Measurements from ENCODE around the gene PEX14. TPM values are rescaled to one million over a fixed set of nuclear protein-coding genes. Genes with fewer than 3 reads are reported as not detected.

The PEX14 gene
- total RNA-seq, 1 experiment from 2014 or later: 29.3 TPM

- TF ChIP-seq CTCF (IDR thresholded peaks at IDR 0.05 in 2 of 3, conservative IDR thresholded peaks at IDR 0.05 in 1 of 3; ENCODE audit: borderline replicate concordance in 1 of 3, insufficient read depth in 1 of 3, low read depth in 2 of 3, low read length in 2 of 3): no peak
- no peak for TF ChIP-seq ZNF274 (IDR thresholded peaks at IDR 0.05; ENCODE audit: low read depth, low read length)
- TF ChIP-seq EZH2phosphoT487 (IDR thresholded peaks at IDR 0.05; ENCODE audit: borderline replicate concordance): no peak
- TF ChIP-seq MAX (IDR thresholded peaks at IDR 0.05): no peak
- no peak for TF ChIP-seq POLR2AphosphoS5 (IDR thresholded peaks at IDR 0.05; ENCODE audit: low read depth, low read length)
- no peak for TF ChIP-seq SIN3A (IDR thresholded peaks at IDR 0.05; ENCODE audit: low read depth)
- no peak for TF ChIP-seq SRF (IDR thresholded peaks at IDR 0.05; ENCODE audit: low read depth)
- no peak for TF ChIP-seq FOSL1 (IDR thresholded peaks at IDR 0.05; ENCODE audit: low read depth)
- TF ChIP-seq ATF3 (IDR thresholded peaks at IDR 0.05): no peak
- no peak for TF ChIP-seq CBX3 (IDR thresholded peaks at IDR 0.05; ENCODE audit: low read depth)
- TF ChIP-seq SP1 (IDR thresholded peaks at IDR 0.05; ENCODE audit: low read depth): no peak
- TF ChIP-seq ELF1 (IDR thresholded peaks at IDR 0.05; ENCODE audit: borderline replicate concordance, low read depth): no peak
- no peak for TF ChIP-seq RAD21 (IDR thresholded peaks at IDR 0.05; ENCODE audit: low read depth)
- RAD21 ChIA-PET (ENCODE audit: low non-redundant PET in 1 of 2, low total read pairs in 2 of 2, uncharacterized antibody in 2 of 2, unreplicated experiment in 2 of 2): no interaction called here
- CTCF ChIA-PET: no interaction called here
- ATAC-seq: no peak
- H3K9me3 ChIP-seq (ENCODE audit: control insufficient read depth in 1 of 2, insufficient read depth in 1 of 2, low read depth in 1 of 2, low read length in 2 of 2): no peaks in the 10 kb centered on the region
- POLR2A ChIA-PET: no interaction called here
- H3K36me3 ChIP-seq (ENCODE audit: control insufficient read depth in 1 of 2, insufficient read depth in 2 of 2, low read length in 2 of 2): no peaks in the 10 kb centered on the region
- no peak overlapping the region for H3K9ac ChIP-seq (ENCODE audit: low read length)
- intact Hi-C loops (cut with micrococcal nuclease): no loop called here
- H2AFZ ChIP-seq (ENCODE audit: low read depth, low read length, poor library complexity, severe bottlenecking): no peak overlapping the region
- no peaks in the 10 kb centered on the region for H4K20me1 ChIP-seq (ENCODE audit: insufficient read depth)
- H3K79me2 ChIP-seq (ENCODE audit: insufficient read depth, low read length): no peaks in the 10 kb centered on the region
- peaks cover 0 to 10% of the 10 kb centered on the region in 2 experiments; a peak in 1 of 4 replicates for H3K4me1 ChIP-seq (ENCODE audit: control insufficient read depth in 1 of 2, insufficient read depth in 2 of 2, low read length in 2 of 2)
- DNase-seq (ENCODE audit: low read depth, low spot score): no peak
- no peak overlapping the region for H3K27ac ChIP-seq (ENCODE audit: low read depth, low read length)
- BruUV-seq (replicated peaks): no TSS peak
- no peaks in the 10 kb centered on the region for H3K9me2 ChIP-seq (ENCODE audit: insufficient read depth)
- H3K27me3 ChIP-seq (ENCODE audit: insufficient read depth, low read length): no peaks in the 10 kb centered on the region
- H3K4me3 ChIP-seq (replicated peaks in 1 of 2; ENCODE audit: low read depth in 1 of 2, low read length in 2 of 2): no peak overlapping the region
- H3K4me2 ChIP-seq (ENCODE audit: low read length): no peak overlapping the region
These were observed 177.9 kb downstream of the PEX14 start for GRCh38 chr1:10652626-10653025.
